ENCODE measurements around the gene SENP3. TPM values are rescaled to one million over a fixed set of nuclear protein-coding genes. Genes with fewer than 3 reads are reported as not detected.
A peak's percentile ranks its signal among the peaks of the same experiment; 100 is the strongest.
"Not testable (repeated sequence)": the region's sequence is repeated elsewhere in the genome, so short reads cannot be mapped to it uniquely, and the experiment has no call there.

SENP3 gene
- total RNA-seq, 1 donor from 2014 or later: 61.4 TPM

- DNase-seq (ENCODE audit: low read depth): not testable (repeated sequence)
Observed at GRCh38 chr17:7597561-7597960, 35.8 kb downstream of the SENP3 start.

- no peak for DNase-seq (ENCODE audit: low read depth)
Observed at GRCh38 chr17:7606280-7606679, 44.6 kb downstream of the SENP3 start.

- no peak for DNase-seq (ENCODE audit: low read depth)
Observed at GRCh38 chr17:7610641-7611040, 48.9 kb downstream of the SENP3 start.

GRCh38 chr17:7611635-7612293 lies 50.0 kb downstream of the SENP3 start:
- DNase-seq (ENCODE audit: low read depth): no peak

- no peak for DNase-seq (ENCODE audit: low read depth)
Observed at GRCh38 chr17:7612294-7612640, 50.5 kb downstream of the SENP3 start.

- peak; percentile 34 for DNase-seq (ENCODE audit: low read depth)
Observed at GRCh38 chr17:7613769-7614424, 52.2 kb downstream of the SENP3 start.

GRCh38 chr17:7614425-7615264 lies 52.9 kb downstream of the SENP3 start, which contains the start of gene FXR2:
Gene FXR2 (minus strand): TSS chr17:7614897. CDS start chr17:7614532, 365 bp downstream.
- peak; percentile 98 for DNase-seq (ENCODE audit: low read depth)

- DNase-seq (ENCODE audit: low read depth): no peak
Observed at GRCh38 chr17:7615265-7615747, 53.6 kb downstream of the SENP3 start.

- no peak for DNase-seq (ENCODE audit: low read depth)
Observed at GRCh38 chr17:7618608-7619007, 56.9 kb downstream of the SENP3 start.

GRCh38 chr17:7620835-7621234 lies 59.1 kb downstream of the SENP3 start:
- DNase-seq (ENCODE audit: low read depth): no peak

Other genes with a start within 250 kb of the SENP3 start
- gene GPS2, start 246.6 kb upstream of the SENP3 start, total RNA-seq: 39.1 and 49.4 TPM in 2 replicates
- gene NEURL4, start 232.6 kb upstream of the SENP3 start, total RNA-seq: 21.4 and 27.8 TPM in 2 replicates
- 0.20 and 65.5 TPM in 2 replicates for gene ACAP1, start 225.4 kb upstream of the SENP3 start, total RNA-seq
- gene KCTD11, start 209.8 kb upstream of the SENP3 start, total RNA-seq: 10.4 and 13.7 TPM in 2 replicates
- gene TMEM95, start 206.8 kb upstream of the SENP3 start, total RNA-seq: not detected in 2 replicates
- 3.6 and 8.0 TPM in 2 replicates for gene TNK1, start 180.8 kb upstream of the SENP3 start, total RNA-seq
- 20.0 and 71.0 TPM in 2 replicates for gene PLSCR3, start 167.4 kb upstream of the SENP3 start, total RNA-seq
- 35.9 and 143 TPM in 2 replicates for gene TMEM256, start 157.8 kb upstream of the SENP3 start, total RNA-seq
- 2.6 and 17.1 TPM in 2 replicates for gene NLGN2, start 154.1 kb upstream of the SENP3 start, total RNA-seq
- not detected in 2 replicates for gene SPEM1, start 141.6 kb upstream of the SENP3 start, total RNA-seq
- gene SPEM2, start 136.3 kb upstream of the SENP3 start, total RNA-seq: not detected in 2 replicates
- not detected in 2 replicates for gene SPEM3, start 133.1 kb upstream of the SENP3 start, total RNA-seq
- 16.9 and 33.0 TPM in 2 replicates for gene TMEM102, start 126.5 kb upstream of the SENP3 start, total RNA-seq
- gene FGF11, start 122.4 kb upstream of the SENP3 start, total RNA-seq: 3.3 and 10.7 TPM in 2 replicates
- 15.3 and 26.0 TPM in 2 replicates for gene CHRNB1, start 116.9 kb upstream of the SENP3 start, total RNA-seq
- 14.8 and 39.2 TPM in 2 replicates for gene ZBTB4, start 82.3 kb upstream of the SENP3 start, total RNA-seq
- gene SLC35G6, start 80.5 kb upstream of the SENP3 start, total RNA-seq: not detected in 2 replicates
- 57.3 and 169 TPM in 2 replicates for gene POLR2A, start 77.6 kb upstream of the SENP3 start, total RNA-seq
- 4.2 and 15.5 TPM in 2 replicates for gene TNFSF12, start 12.9 kb upstream of the SENP3 start, total RNA-seq
- gene TNFSF13, start 3.2 kb upstream of the SENP3 start, total RNA-seq: 22.1 and 31.9 TPM in 2 replicates
- 4.2 and 7.6 TPM in 2 replicates for gene CD68, start 17.7 kb downstream of the SENP3 start, total RNA-seq
- gene MPDU1, start 21.9 kb downstream of the SENP3 start, total RNA-seq: 85.9 and 150 TPM in 2 replicates
- gene SOX15, start 28.2 kb downstream of the SENP3 start, total RNA-seq: 0.60 and 2.4 TPM in 2 replicates
- gene FXR2, start 53.0 kb downstream of the SENP3 start, total RNA-seq: 35.0 and 64.4 TPM in 2 replicates
- gene SAT2, start 65.9 kb downstream of the SENP3 start, total RNA-seq: 16.8 and 29.6 TPM in 2 replicates
- gene SHBG, start 68.2 kb downstream of the SENP3 start, total RNA-seq: 0.25 TPM in 1 of 2 replicates, not detected in the other
- gene ATP1B2, start 89.0 kb downstream of the SENP3 start, total RNA-seq: 0.30 TPM in 1 of 2 replicates, not detected in the other
- 29.3 and 53.8 TPM in 2 replicates for gene TP53, start 125.6 kb downstream of the SENP3 start, total RNA-seq
- gene WRAP53, start 126.6 kb downstream of the SENP3 start, total RNA-seq: 6.2 and 9.2 TPM in 2 replicates
- gene EFNB3, start 143.3 kb downstream of the SENP3 start, total RNA-seq: 0.69 and 2.9 TPM in 2 replicates
- 0.15 TPM in 1 of 2 replicates, not detected in the other for gene DNAH2, start 155.8 kb downstream of the SENP3 start, total RNA-seq